UCSD-AML1 (cell line): Measurements from ENCODE around the gene AFF3.

Source experiments
- DNase-seq: peaks from one replicate; lab custom pipeline; 2025; ENCODE audit not compliant: unreplicated experiment; lab: John Stamatoyannopoulos, UW

Gene AFF3

DNA sequence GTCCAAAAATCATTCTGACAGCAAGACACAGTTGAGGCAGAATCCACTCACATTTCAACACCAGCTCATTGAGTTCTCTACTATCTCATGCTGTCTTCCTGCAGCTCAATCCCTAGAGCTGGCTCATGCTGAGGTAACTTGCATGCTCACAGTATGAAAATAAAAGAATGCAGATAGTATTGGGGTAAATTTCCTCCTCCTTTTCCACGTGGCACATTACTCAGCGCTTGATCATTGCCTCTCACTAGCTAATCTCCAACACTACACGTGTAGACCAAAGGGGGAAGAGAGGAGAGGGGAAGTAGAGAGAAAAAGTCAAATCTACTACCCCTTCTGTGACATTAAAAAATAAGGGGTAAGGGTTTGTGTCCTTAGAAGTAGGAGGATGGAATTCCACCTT is 300.6 kb downstream of the AFF3 start:
- no peak for DNase-seq

DNA sequence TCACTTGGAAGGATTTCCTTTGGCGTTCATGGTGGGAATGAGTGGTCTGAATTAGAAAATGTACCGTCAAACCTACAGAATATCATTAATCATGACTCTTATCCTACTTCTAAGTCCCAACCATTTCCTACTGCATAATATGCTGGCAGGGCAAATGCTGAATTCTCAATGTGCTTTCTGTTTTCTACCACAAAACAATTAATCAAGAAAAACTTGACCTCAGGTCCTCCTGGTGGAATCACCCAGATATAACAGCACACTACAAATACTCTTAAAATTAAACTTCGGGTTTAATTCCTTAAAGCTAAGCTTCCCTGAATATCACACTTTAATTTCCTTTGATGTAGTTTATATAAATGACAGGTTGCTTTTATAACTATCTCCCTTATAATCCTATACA is 301.6 kb downstream of the AFF3 start:
- DNase-seq = no peak

- DNase-seq = no peak
Observed at GRCh38 chr2:99836690-99837605, 305.4 kb downstream of the AFF3 start.

DNA sequence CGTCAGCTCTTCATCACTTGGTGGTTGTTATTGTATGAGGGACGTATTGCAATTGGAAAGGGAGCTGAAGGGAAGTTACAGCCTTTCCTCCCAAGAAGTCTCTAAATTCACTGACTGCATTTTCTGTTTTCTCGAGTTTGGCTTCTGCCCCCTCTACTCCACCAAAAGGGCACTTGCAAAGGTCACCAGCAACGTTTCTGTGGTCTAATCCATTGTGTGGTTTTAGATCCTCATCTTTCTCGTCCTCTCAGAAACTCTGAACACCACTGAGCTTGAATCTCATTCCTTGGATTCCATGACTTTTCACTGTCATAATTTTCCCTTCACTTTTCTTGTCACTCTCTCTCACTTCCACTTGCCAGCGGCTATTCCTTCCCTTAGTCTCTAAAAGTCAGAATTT is 308.0 kb downstream of the AFF3 start:
- DNase-seq = no peak

GRCh38 chr2:99833586-99834201 is 308.7 kb downstream of the AFF3 start:
- DNase-seq = no peak

DNA sequence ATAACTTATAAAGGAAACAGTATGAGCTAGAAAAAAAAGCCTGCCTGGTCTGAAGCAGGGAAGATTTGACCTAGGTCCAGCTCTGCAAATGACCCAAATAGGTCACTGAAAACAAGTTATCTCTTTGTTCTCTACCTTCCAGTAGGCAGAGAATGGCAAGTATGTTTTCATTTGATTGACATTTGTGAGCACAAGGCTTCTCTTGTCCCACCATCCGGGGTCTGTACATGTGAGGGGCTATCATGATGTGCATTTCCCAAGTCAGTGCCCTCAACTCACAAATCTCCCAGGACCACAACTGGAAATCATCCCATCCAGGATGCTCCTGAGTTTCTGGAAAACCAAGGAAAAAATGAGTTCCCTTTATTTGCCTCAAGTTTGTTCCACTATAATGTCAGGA is 309.5 kb downstream of the AFF3 start:
- DNase-seq = no peak

DNA sequence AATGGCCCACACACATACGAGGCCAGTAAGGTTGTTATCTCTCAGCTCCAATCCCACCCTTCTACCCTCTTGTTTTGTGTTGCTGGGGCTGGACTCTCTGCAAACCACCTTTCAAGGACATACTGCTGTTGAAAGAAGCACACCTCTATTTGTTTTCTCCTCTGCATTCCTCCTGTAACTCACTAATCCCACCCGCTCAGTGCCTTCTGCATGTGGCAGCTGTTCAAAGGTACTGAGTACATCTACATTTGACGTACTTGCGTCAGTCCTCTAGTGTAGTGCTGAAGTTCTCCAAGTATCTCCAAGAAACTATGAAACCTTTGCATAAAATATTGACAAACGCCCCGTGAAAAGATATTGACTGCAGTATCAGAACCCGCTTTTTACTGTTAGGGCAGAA is 310.6 kb downstream of the AFF3 start:
- no peak for DNase-seq

DNA sequence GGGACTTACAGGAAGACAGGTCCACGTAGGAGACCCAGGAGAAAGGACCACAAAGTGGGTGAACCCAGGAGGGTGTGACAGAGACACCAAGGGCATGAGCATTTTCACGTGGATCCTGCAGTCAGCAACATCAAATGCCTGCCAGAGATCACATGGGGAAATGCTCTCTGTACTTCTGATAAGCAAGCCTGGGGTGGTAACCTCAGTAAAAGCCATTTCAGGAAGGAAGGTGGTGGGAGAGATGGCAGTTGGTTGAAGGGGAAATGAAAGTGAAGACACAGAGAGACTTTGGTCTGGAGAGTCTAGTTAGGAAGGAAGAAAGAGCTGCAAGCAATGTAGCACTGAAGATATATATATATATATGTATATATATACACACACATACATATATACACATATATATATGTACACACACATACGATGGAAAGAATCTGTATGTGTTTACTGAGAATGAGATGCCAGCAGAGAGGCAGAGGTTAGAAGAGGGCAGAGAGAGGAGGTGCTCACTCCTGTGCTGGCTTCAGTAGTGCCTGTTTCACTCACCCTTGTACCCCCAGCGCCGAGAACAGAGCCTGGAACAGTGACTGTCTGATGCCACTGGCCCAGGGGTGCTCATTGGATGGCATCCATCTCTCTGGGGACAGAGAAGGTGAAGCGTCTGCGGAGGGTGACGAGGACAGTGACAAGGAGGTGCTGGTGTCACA is 314.9 kb downstream of the AFF3 start:
- DNase-seq = no peak

- DNase-seq = no peak
Observed at GRCh38 chr2:99825630-99826029, 316.8 kb downstream of the AFF3 start.

DNA sequence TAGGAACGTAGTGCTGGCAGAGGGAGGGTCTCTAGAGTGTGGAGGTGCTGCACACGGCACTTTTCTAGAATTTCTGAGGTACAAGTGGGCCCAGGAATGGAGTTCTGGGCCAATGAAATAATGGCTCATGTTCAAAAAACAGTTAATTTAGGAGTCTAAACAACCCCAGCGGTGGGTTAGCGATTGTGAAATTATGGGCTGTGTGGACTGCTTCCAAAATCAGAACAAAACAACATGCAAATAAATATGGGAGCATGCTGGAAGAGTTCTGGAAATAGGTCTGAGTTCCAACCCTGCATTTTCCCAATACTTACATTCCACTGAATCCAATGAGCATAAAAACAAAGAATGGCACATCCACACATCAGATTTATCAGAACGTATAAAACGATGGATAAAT is 317.6 kb downstream of the AFF3 start:
- DNase-seq = no peak

- DNase-seq = no peak
Observed at GRCh38 chr2:99822474-99823207, 319.7 kb downstream of the AFF3 start.

DNA sequence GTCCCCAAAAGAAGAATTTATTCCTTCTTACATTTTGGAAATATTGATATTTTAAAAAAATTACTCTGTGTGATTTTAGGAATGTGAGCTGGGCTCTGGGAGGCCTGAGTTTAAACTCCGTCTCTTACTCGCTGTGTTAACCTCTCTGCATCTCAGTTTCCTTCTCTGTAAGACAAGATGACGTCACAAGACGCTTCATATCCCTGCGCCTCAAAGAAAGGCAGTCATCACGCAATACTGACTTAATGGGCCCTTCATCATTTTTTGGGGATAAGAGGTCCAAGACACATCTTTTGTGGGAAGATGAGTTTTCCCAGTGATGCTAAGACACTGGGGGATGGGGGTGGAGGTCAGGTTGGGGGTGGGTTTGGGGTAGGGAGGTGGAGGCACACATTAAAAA is 320.4 kb downstream of the AFF3 start:
- no peak for DNase-seq

DNA sequence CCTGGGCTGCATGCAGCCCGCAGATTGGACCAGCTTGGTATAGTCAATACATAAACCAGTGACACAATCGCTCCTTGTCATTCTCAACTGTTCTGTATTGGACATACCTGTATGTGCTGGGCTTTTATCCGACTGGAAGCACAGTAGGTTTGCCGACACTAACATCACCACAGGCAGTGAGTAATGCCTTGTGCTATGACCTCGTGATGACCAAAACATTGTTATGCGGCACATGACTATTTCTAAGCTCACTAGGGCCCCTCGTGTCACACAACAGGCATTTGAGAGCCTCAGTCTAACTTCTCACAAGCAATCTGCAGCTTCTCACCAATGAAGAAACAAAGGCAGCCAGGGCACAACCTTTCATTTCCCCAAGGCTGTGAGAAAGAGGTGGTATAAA is 320.8 kb downstream of the AFF3 start:
- DNase-seq = no peak

- DNase-seq = no peak
Observed at GRCh38 chr2:99821039-99821438, 321.4 kb downstream of the AFF3 start.

GRCh38 chr2:99819766-99820165 is 322.6 kb downstream of the AFF3 start:
- DNase-seq = no peak

DNA sequence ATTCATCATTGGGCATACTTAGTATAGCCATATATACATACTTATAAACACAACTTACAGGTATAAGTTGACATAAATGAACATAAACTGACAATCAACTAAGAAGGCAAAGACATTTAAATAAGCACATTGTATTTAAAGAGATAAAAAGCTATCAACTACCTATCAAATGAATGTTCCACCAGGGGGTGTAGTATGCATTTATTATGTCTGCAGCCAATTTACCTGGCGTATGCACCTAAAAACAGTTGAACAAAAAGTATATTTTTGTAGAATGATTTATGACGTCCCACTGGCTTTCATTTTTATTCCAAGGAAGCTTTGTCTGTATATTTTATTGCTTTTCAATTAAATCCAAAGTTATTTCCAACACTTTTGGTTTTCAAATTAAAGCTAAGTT is 323.5 kb downstream of the AFF3 start:
- DNase-seq = no peak

DNA sequence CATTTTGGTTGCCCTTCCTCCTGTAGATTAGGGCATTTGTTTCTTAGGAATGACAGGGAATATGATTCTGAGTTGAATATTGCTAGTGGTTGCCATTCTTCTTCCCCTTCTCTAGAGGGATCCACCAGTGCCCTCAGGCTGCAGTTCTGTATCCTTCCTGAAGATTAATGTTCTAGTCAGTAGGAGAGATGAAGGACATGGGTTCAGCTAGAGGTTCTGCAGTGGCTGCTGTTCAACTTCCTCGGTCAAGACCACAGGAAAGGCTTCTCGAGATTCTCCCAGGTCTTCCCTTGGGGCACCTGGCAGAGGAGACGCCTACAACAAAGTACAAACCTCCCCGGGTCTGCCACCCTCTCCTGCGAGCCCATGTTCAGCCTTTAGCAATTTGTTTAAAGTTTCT is 325.5 kb downstream of the AFF3 start:
- DNase-seq = no peak

DNA sequence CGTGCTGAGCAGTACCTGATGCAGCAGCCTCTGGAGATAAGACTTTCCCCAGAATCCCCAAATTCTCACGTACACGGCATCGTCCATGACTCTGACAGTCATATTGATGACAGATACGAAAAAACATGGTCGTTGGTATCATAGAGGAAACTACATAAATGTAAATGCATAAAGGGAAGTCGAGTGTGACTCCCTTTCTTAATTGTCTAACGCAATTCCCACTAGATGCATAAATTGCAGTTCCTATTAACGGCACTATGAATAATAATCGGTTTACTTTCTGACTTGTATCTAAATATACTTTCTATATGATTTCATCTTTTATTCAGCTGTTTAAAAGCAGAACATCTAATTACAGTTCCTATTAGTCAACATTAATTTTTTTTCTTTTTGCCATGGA is 330.0 kb downstream of the AFF3 start:
- DNase-seq = no peak

GRCh38 chr2:99811544-99811943 is 330.8 kb downstream of the AFF3 start:
- DNase-seq = no peak

DNA sequence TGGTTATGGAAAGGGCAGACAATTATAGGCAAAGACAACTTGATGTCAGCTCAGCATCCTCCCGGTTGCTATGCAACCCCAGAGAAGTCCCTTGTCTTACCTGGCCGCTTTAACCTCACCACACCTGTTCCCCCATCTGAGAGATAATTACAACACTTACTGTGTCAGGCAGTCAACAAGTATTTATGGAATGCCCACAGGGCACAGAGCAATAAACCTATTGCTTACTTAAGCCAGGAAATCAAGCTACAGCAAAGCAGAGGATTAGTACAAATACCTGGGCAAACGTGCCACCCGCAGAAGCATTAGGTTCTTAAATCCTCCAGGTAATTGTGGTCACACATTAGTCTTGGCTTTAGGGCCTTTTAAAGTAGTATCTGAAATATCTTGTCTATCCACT is 332.2 kb downstream of the AFF3 start:
- no peak for DNase-seq

DNA sequence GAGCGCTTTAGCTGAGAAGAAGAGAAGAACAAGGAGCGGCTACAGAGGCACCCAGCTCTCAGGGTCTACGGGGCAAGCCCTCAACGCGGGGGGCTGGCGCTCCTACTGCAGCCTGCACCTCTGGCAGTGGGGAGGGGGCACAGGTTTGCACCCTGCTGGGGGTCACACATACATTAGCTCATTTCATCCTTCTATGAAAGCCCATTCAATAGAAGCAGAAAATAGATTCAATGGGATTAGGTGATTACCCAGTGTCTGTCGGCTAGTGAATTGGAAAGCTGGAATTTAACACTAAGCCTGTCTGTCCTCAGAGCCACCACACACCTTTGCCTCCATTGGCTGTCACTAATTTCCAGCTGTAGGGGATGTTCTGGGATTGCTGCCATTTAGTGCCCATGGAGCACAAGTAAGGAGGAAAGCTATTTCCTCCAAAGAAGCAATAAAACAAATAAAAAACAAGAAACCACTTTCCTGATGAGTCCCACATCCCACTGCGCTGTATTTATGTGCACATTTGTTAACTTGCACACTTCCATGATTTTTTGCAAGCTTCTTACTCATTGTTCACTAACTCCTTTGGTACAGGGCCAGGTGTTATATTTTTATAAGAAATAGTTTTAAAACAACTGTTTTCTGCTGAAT is 333.0 kb downstream of the AFF3 start:
- DNase-seq = no peak
